Ishikawa (cell line): Measurements from ENCODE around the gene RIPPLY2.

Experiments used
- EP300 ChIP-seq: IDR thresholded peaks from 2 replicates; pipeline ENCODE4 v1.6.1; 2012; ENCODE audit warnings: borderline replicate concordance
- NFIC ChIP-seq: IDR thresholded peaks from 2 replicates; pipeline ENCODE4 v1.6.1; 2012
- TAF1 ChIP-seq: IDR thresholded peaks from 2 replicates; pipeline ENCODE4 v1.6.1; 2012; ENCODE audit warnings: low read depth, mild to moderate bottlenecking
- TCF12 ChIP-seq: IDR thresholded peaks from 2 replicates; pipeline ENCODE4 v1.6.1; 2012; ENCODE audit warnings: low read depth
- ZBTB7A ChIP-seq: IDR thresholded peaks from 2 replicates; pipeline ENCODE4 v1.6.1; 2012; ENCODE audit warnings: low read depth

DNA sequence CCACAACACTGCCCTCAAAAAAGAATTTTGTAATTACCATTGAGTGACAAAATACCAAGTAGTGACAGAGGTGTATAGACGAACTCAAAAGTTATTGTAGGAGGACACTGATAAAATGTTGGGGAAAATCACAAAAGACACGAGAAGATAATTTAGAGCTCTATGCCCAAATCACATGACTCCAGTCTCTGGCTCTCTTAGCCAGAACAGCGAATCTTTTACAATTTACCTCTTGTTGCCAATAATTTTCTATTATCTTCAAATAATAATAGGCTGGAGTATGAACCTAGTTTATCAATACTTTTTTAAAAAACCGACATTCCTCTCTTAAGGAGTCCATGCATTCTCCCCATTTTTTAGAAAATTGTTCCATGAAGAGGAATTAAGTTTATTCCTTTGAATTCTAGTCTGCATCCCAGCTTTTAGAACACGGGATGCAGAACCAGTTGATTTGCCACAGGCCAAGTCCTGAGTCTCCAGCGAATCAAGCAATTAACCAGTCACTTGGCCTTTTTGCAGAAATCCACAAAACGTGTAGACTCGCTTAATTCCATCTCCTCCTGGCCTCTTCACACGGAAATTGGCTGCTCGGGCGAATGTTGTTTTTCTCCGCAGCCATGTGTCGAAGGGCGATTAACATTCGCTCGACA, 507 bp upstream of the RIPPLY2 start:
- TF ChIP-seq TCF12, result no peak
- no peak for TF ChIP-seq TAF1
- TF ChIP-seq NFIC, result no peak
- no peak for TF ChIP-seq ZBTB7A
- no peak for TF ChIP-seq EP300
